Fibroblast of lung (primary cell): ENCODE results near the gene MRPL24.

Experiments used
- CTCF ChIP-seq, 2 donors: IDR thresholded peaks in 1 of 2; conservative IDR thresholded peaks in 1 of 2; 1 replicate in 1 of 2; 2 replicates in 1 of 2; pipeline ENCODE4 v1.5.1; 2011 to 2012; ENCODE audit warnings: low read length in 2 of 2, control low read depth in 1 of 2, inconsistent platforms in 1 of 2, low read depth in 1 of 2, mild to moderate bottlenecking in 1 of 2
- EZH2 ChIP-seq: IDR thresholded peaks from 2 replicates; pipeline ENCODE4 v1.5.1; 2012; ENCODE audit warnings: low read length, control low read depth, mild to moderate bottlenecking; ENCODE audit errors: missing control alignments

GRCh38 chr1:156738407-156738806, 2.5 kb downstream of the MRPL24 start:
- no peak for TF ChIP-seq CTCF (conservative IDR thresholded peaks at IDR 0.05 in 1 of 2, IDR thresholded peaks at IDR 0.05 in 1 of 2; ENCODE audit: low read depth in 1 of 2, low read length in 2 of 2)
- TF ChIP-seq EZH2 = no peak
